Erythroblast (primary cell): ENCODE measurements around the gene TLR1.
"Not testable (repeated sequence)": the region's sequence is repeated elsewhere in the genome, so short reads cannot be mapped to it uniquely, and the experiment has no call there.

ENCODE experiments used
- GATA1 ChIP-seq: IDR thresholded peaks from 2 replicates; pipeline ENCODE4 v1.6.1; 2011; ENCODE audit warnings: low read depth, mild to moderate bottlenecking, control low read depth, low read length, moderate library complexity
- POLR2A ChIP-seq: IDR thresholded peaks from 2 replicates; pipeline ENCODE4 v1.6.1; 2011; ENCODE audit warnings: mild to moderate bottlenecking, low read length

DNA sequence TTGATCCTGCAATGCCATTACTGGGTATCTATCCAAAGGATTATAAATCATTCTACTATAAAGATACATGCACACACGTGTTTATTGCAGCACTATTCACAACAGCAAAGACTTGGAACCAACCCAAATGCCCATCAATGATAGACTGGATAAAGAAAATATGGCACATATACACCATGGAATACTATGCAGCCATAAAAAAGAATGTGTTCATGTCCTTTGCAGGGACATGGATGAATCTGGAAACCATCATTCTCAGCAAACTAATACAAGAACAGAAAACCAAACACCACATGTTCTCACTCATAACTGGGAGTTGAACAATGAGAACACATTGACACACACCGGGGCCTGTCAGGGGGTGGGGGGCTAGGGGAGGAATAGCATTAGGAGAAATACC lies 26.7 kb downstream of the TLR1 start:
- not testable (repeated sequence) for TF ChIP-seq POLR2A, GATA1
